Measurements from ENCODE around the gene KCNQ2.

- TF ChIP-seq CTCF (IDR thresholded peaks at IDR 0.05) (no peak), EZH2phosphoT487 (IDR thresholded peaks at IDR 0.05) (no peak), EZH2 (IDR thresholded peaks at IDR 0.05) (no peak)
These were observed 99.2 kb downstream of the KCNQ2 start for GRCh38 chr20:63372971-63373885.
